Measurements from ENCODE around the gene GPR6. TPM values are rescaled to one million over a fixed set of nuclear protein-coding genes. Genes with fewer than 3 reads are reported as not detected.

GPR6 gene
- total RNA-seq, 1 donor from 2014 or later, result not detected

DNA sequence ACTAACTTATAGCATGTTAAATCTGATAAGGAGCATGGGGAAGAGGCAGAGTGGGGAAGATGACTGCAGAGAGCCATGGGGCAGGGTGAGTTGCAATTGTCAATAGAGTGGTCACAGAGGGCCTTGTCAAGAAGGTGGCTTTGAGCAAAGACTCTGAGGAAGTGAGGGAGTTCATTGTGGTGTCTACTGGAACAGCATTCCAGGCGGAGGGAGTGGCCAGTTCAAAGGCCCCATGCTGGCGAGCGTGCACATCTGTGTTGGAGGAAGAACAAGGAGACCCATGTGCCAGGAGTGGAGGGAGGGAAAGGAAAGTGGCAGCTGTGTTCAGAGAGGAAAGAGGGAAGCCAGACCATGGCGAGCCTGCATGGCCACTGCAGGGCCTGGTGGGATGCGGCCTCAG is 15.8 kb upstream of the GPR6 start:
- CTCF ChIA-PET, result no interaction called here
- no peak for ATAC-seq (ENCODE audit: low read depth)
- H3K4me1 Mint-ChIP-seq, result no peaks in the 10 kb centered on the region
- no peaks in the 10 kb centered on the region for H3K36me3 Mint-ChIP-seq (ENCODE audit: low read depth)
- TF ChIP-seq, protein P1, sequence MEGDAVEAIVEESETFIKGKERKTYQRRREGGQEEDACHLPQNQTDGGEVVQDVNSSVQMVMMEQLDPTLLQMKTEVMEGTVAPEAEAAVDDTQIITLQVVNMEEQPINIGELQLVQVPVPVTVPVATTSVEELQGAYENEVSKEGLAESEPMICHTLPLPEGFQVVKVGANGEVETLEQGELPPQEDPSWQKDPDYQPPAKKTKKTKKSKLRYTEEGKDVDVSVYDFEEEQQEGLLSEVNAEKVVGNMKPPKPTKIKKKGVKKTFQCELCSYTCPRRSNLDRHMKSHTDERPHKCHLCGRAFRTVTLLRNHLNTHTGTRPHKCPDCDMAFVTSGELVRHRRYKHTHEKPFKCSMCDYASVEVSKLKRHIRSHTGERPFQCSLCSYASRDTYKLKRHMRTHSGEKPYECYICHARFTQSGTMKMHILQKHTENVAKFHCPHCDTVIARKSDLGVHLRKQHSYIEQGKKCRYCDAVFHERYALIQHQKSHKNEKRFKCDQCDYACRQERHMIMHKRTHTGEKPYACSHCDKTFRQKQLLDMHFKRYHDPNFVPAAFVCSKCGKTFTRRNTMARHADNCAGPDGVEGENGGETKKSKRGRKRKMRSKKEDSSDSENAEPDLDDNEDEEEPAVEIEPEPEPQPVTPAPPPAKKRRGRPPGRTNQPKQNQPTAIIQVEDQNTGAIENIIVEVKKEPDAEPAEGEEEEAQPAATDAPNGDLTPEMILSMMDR (IDR thresholded peaks at IDR 0.05), result no peak
- intact Hi-C loops (cut with micrococcal nuclease), result no loop called here
- no peak overlapping the region for H3K27ac Mint-ChIP-seq
- H3K27me3 Mint-ChIP-seq, result peaks cover under 1% of the 10 kb centered on the region
- no peak for DNase-seq
- POLR2A ChIA-PET, result no interaction called here
- H3K4me3 Mint-ChIP-seq, result no peak overlapping the region
- peaks cover 3% of the 10 kb centered on the region for H3K9me3 Mint-ChIP-seq

DNA sequence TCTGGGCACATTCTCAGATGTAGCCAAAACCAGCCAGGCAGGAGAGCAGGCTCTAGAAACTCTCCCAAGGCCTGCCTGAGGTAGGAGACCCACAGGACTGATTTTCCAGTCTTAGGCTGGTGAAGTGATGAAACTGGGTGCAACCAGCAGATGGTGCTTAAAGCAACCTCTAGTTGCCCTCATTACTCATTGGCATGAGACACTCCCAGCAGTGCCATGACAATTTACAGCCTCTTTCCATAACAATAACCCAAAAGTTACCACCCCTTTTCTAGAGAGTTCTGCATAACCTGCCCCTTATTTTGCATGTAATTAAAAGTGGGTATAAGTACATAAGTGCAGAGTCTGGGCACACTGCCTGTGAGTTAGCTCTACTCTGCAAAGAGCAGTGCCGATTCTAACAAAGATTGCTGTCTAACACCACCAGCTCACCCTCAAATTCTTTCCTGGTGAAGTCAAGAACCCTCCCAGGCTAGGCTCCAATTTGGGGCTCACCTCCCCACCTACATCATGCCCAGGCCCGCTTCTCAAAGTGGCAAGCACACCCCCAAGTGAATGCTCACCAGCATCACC is 14.4 kb upstream of the GPR6 start:
- no peak overlapping the region for H3K4me3 Mint-ChIP-seq
- ATAC-seq (ENCODE audit: low read depth), result no peak
- no peaks in the 10 kb centered on the region for H3K36me3 Mint-ChIP-seq (ENCODE audit: low read depth)
- no peaks in the 10 kb centered on the region for H3K27me3 Mint-ChIP-seq
- intact Hi-C loops (cut with micrococcal nuclease), result no loop called here
- peaks cover 3% of the 10 kb centered on the region for H3K9me3 Mint-ChIP-seq
- H3K4me1 Mint-ChIP-seq, result no peaks in the 10 kb centered on the region
- POLR2A ChIA-PET, result no interaction called here
- H3K27ac Mint-ChIP-seq, result no peak overlapping the region
- TF ChIP-seq, protein P1 (IDR thresholded peaks at IDR 0.05), result no peak
- CTCF ChIA-PET, result no interaction called here
- no peak for DNase-seq

DNA sequence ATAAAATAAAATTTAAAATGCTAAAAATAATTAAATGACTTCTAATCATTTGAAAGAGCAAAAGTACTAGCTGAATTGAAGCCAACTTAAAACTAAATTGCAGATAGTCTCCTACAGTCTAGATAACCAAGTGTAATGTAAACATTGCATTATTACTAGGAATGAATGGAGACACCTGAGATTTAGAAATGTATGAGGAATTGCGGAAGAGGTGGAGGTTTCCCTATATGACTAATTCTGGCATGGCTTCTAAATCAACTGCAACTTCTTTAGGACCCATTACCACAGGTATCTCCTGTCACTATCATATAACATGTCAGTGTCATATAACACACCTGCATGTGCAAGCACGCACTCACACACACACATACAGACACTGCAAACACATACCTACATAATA is 13.2 kb upstream of the GPR6 start:
- TF ChIP-seq, protein P1 (IDR thresholded peaks at IDR 0.05), result no peak
- ATAC-seq (ENCODE audit: low read depth) (no peak), DNase-seq (no peak)
- H3K27ac Mint-ChIP-seq, result no peak overlapping the region
- H3K4me1 Mint-ChIP-seq, result no peaks in the 10 kb centered on the region
- H3K4me3 Mint-ChIP-seq, result no peak overlapping the region
- POLR2A ChIA-PET, result no interaction called here
- CTCF ChIA-PET, result no interaction called here
- no peaks in the 10 kb centered on the region for H3K36me3 Mint-ChIP-seq (ENCODE audit: low read depth)
- peaks cover 3% of the 10 kb centered on the region for H3K9me3 Mint-ChIP-seq
- H3K27me3 Mint-ChIP-seq, result no peaks in the 10 kb centered on the region
- intact Hi-C loops (cut with micrococcal nuclease), result no loop called here

DNA sequence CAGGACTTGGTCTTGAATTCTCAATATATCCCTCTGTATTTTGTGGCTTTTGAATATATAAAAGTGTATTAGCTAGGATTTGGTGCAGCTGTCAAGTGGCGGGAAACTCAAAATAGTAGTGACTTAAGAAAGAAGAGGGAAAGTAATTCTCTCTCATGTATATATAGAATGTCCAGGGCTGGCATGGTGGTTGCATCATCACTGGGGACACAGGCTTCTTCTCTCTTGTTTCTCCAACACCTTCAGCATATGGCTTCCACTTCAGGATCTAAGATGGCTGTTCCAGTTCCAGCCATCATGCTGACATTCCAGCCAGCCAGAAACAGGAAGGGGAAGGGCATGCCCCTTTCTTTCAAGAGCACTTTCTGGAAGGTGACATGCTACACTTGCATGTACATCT is 11.8 kb upstream of the GPR6 start:
- Mint-ChIP-seq H3K36me3 (ENCODE audit: low read depth) (no peaks in the 10 kb centered on the region), H3K27ac (no peak overlapping the region), H3K27me3 (no peaks in the 10 kb centered on the region), H3K9me3 (peaks cover 3% of the 10 kb centered on the region), H3K4me1 (no peaks in the 10 kb centered on the region), H3K4me3 (no peak overlapping the region)
- POLR2A ChIA-PET, result interaction anchor here (0.6 to 0.7 kb wide), 2 partner anchors 95 to 250 kb away, joined by 3 to 13 read pairs; no protein-coding TSS in a partner anchor
- no peak for DNase-seq
- TF ChIP-seq, protein P1 (IDR thresholded peaks at IDR 0.05), result no peak
- no peak for ATAC-seq (ENCODE audit: low read depth)
- CTCF ChIA-PET, result no interaction called here
- intact Hi-C loops (cut with micrococcal nuclease), result no loop called here

DNA sequence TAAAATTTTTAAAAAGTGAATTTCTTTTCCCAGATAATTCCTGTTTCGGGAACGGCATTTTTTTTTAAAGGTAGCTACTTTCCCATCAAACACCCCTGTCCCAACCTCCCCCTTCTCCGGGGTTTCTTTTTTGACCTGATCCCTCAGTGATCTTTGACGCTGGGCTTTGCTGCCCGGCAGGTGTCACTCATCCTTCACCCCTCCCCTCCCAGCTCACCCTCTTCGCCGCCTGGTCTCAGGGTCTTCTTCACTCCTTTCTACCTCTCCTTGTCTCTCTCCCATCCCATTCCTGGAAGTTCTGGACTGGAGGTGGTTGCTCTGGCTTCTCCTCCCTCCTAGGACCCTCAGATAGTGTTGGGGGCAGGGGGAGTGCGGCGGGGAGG is 329 bp upstream of the GPR6 start:
- H3K27me3 Mint-ChIP-seq, result peaks cover 48% of the 10 kb centered on the region
- no peaks in the 10 kb centered on the region for H3K36me3 Mint-ChIP-seq (ENCODE audit: low read depth)
- no peaks in the 10 kb centered on the region for H3K4me1 Mint-ChIP-seq
- ChIA-PET CTCF (no interaction called here), POLR2A (no interaction called here)
- TF ChIP-seq, protein P1 (IDR thresholded peaks at IDR 0.05), result no peak
- ATAC-seq (ENCODE audit: low read depth) (no peak), DNase-seq (no peak)
- intact Hi-C loops (cut with micrococcal nuclease), result no loop called here
- H3K27ac Mint-ChIP-seq, result no peak overlapping the region
- no peak overlapping the region for H3K4me3 Mint-ChIP-seq
- no peaks in the 10 kb centered on the region for H3K9me3 Mint-ChIP-seq

All from activated B cell treated with CpG ODN at 0.5 μM for 24 hours (primary cell).